Liver (tissue), 3 donors: ENCODE results near the gene FNIP1.

Source experiments
- GABPA ChIP-seq, 2 donors: IDR thresholded peaks in 1 of 2; conservative IDR thresholded peaks in 1 of 2; 2 replicates each; pipeline ENCODE4 v1.6.1; 2016; ENCODE audit warnings: antibody characterized with exemption in 2 of 2, mild to moderate bottlenecking in 1 of 2, moderate library complexity in 1 of 2
- NR2F2 ChIP-seq: IDR thresholded peaks from 2 replicates; pipeline ENCODE4 v1.6.1; 2016; ENCODE audit warnings: antibody characterized with exemption
- RXRA ChIP-seq, 2 donors: IDR thresholded peaks; 2 replicates each; pipeline ENCODE4 v1.6.1; 2017 to 2018; ENCODE audit warnings: antibody characterized with exemption in 2 of 2, mild to moderate bottlenecking in 1 of 2
- TAF1 ChIP-seq: conservative IDR thresholded peaks from 2 replicates; pipeline ENCODE4 v1.6.1; 2016; ENCODE audit warnings: antibody characterized with exemption, mild to moderate bottlenecking
- YY1 ChIP-seq: IDR thresholded peaks from 2 replicates; pipeline ENCODE4 v1.6.1; 2016; ENCODE audit warnings: antibody characterized with exemption, mild to moderate bottlenecking
- TF ChIP-seq, protein P1 (sequence below): fragments of 150-350 bp; IDR thresholded peaks from 2 replicates; pipeline ENCODE4 v1.5.1; 2017; ENCODE audit warnings: improper control_type of control experiment, low read depth, low read length; ENCODE audit not compliant: missing input control
- TF ChIP-seq, protein P2 (sequence below): IDR thresholded peaks from 2 replicates; pipeline ENCODE4 v1.6.1; 2016; ENCODE audit warnings: antibody characterized with exemption
- TF ChIP-seq, protein P3 (sequence below): IDR thresholded peaks from 2 replicates; pipeline ENCODE4 v1.6.1; 2016; ENCODE audit warnings: antibody characterized with exemption, mild to moderate bottlenecking
- donor health status: healthy.
- donor health status: healthy.

DNA sequence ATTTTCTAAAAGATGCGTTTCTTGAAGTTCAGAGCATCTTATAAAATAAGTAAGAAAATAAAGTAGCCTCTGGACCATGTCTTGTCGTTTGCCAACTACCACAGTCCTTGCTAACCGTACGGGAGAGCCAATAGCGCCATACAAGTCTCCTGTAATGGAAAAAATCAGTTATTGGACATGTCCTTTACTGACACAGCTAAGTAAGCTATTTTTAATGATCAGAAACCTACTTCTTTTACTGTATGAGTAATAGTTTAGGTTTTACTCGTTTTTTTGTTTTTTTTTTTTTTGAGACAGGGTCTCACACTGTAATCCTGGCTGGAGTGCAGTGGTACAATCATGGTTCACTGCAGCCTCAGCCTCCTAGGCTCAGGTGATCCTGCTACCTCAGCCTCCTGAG, 124.0 kb downstream of the FNIP1 start:
- TF ChIP-seq, protein P1, sequence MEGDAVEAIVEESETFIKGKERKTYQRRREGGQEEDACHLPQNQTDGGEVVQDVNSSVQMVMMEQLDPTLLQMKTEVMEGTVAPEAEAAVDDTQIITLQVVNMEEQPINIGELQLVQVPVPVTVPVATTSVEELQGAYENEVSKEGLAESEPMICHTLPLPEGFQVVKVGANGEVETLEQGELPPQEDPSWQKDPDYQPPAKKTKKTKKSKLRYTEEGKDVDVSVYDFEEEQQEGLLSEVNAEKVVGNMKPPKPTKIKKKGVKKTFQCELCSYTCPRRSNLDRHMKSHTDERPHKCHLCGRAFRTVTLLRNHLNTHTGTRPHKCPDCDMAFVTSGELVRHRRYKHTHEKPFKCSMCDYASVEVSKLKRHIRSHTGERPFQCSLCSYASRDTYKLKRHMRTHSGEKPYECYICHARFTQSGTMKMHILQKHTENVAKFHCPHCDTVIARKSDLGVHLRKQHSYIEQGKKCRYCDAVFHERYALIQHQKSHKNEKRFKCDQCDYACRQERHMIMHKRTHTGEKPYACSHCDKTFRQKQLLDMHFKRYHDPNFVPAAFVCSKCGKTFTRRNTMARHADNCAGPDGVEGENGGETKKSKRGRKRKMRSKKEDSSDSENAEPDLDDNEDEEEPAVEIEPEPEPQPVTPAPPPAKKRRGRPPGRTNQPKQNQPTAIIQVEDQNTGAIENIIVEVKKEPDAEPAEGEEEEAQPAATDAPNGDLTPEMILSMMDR = no peak
- no peak for TF ChIP-seq TAF1
- TF ChIP-seq, protein P2, sequence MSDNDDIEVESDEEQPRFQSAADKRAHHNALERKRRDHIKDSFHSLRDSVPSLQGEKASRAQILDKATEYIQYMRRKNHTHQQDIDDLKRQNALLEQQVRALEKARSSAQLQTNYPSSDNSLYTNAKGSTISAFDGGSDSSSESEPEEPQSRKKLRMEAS = no peak
- no peak for TF ChIP-seq GABPA (IDR thresholded peaks at IDR 0.05 in 1 of 2, conservative IDR thresholded peaks at IDR 0.05 in 1 of 2)
- TF ChIP-seq, protein P3, sequence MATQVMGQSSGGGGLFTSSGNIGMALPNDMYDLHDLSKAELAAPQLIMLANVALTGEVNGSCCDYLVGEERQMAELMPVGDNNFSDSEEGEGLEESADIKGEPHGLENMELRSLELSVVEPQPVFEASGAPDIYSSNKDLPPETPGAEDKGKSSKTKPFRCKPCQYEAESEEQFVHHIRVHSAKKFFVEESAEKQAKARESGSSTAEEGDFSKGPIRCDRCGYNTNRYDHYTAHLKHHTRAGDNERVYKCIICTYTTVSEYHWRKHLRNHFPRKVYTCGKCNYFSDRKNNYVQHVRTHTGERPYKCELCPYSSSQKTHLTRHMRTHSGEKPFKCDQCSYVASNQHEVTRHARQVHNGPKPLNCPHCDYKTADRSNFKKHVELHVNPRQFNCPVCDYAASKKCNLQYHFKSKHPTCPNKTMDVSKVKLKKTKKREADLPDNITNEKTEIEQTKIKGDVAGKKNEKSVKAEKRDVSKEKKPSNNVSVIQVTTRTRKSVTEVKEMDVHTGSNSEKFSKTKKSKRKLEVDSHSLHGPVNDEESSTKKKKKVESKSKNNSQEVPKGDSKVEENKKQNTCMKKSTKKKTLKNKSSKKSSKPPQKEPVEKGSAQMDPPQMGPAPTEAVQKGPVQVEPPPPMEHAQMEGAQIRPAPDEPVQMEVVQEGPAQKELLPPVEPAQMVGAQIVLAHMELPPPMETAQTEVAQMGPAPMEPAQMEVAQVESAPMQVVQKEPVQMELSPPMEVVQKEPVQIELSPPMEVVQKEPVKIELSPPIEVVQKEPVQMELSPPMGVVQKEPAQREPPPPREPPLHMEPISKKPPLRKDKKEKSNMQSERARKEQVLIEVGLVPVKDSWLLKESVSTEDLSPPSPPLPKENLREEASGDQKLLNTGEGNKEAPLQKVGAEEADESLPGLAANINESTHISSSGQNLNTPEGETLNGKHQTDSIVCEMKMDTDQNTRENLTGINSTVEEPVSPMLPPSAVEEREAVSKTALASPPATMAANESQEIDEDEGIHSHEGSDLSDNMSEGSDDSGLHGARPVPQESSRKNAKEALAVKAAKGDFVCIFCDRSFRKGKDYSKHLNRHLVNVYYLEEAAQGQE = no peak
- no peak for TF ChIP-seq YY1
- no peak for TF ChIP-seq NR2F2
- TF ChIP-seq RXRA (IDR thresholded peaks at IDR 0.05) = no peak
